Liver (tissue), 9 donors: ENCODE data around the gene ADAMTS4. TPM values are rescaled to one million over a fixed set of nuclear protein-coding genes. Genes with fewer than 3 reads are reported as not detected.
A peak's percentile ranks its signal among the peaks of the same experiment; 100 is the strongest.

ENCODE experiments used
- DNase-seq: peaks from one replicate; pipeline ENCODE4 v3.0.0-alpha.2; 2017; ENCODE audit warnings: low spot score
- H3K27ac ChIP-seq, 2 donors: one replicate each; pipeline ENCODE4 v1.7.0; 2013; ENCODE audit warnings: inconsistent platforms in 2 of 2, low read length in 2 of 2, control low read depth in 1 of 2, low read depth in 1 of 2, mild to moderate bottlenecking in 1 of 2
- H3K27me3 ChIP-seq, 4 donors: one replicate each; pipeline versions ENCODE4 v1.6.1 to v1.7.0; 2013; ENCODE audit warnings: low read length in 3 of 4, inconsistent platforms in 1 of 4, mild to moderate bottlenecking in 1 of 4, moderate library complexity in 1 of 4; ENCODE audit not compliant: control insufficient read depth in 4 of 4, insufficient read depth in 4 of 4
- H3K36me3 ChIP-seq, 4 donors: one replicate each; pipeline versions ENCODE4 v1.6.1 to v1.7.0; 2013; ENCODE audit warnings: low read length in 3 of 4, mild to moderate bottlenecking in 3 of 4, low read depth in 1 of 4, moderate library complexity in 1 of 4; ENCODE audit not compliant: control insufficient read depth in 4 of 4, insufficient read depth in 3 of 4
- H3K4me1 ChIP-seq, 4 donors: one replicate each; pipeline versions ENCODE4 v1.6.1 to v1.7.0; 2013; ENCODE audit warnings: low read length in 3 of 4, mild to moderate bottlenecking in 3 of 4, moderate library complexity in 1 of 4; ENCODE audit not compliant: control insufficient read depth in 4 of 4, insufficient read depth in 4 of 4
- H3K4me3 ChIP-seq, 3 donors: one replicate each; pipeline versions ENCODE4 v1.6.1 to v1.7.0; 2013; ENCODE audit warnings: low read length in 3 of 3, control low read depth in 1 of 3, low read depth in 1 of 3, mild to moderate bottlenecking in 1 of 3
- H3K9ac ChIP-seq, 2 donors: one replicate each; pipeline ENCODE4 v1.7.0; 2013; ENCODE audit warnings: low read length in 2 of 2, mild to moderate bottlenecking in 2 of 2, moderate library complexity in 2 of 2, control low read depth in 1 of 2, low read depth in 1 of 2
- H3K9me3 ChIP-seq, 4 donors: one replicate each; pipeline versions ENCODE4 v1.6.1 to v1.7.0; 2013; ENCODE audit warnings: low read length in 3 of 4; ENCODE audit not compliant: control insufficient read depth in 4 of 4
- EGR1 ChIP-seq, 2 donors: IDR thresholded peaks; 2 replicates each; pipeline ENCODE4 v1.6.1; 2016 to 2018; ENCODE audit warnings: antibody characterized with exemption in 2 of 2, low read depth in 2 of 2
- FOXA1 ChIP-seq: IDR thresholded peaks from 2 replicates; pipeline ENCODE4 v1.6.1; 2016; ENCODE audit warnings: antibody characterized with exemption
- FOXA2 ChIP-seq: IDR thresholded peaks from 2 replicates; pipeline ENCODE4 v1.6.1; 2016; ENCODE audit warnings: antibody characterized with exemption
- HNF4A ChIP-seq, 2 donors: conservative IDR thresholded peaks; 2 replicates each; pipeline ENCODE4 v1.6.1; 2016; ENCODE audit warnings: antibody characterized with exemption in 2 of 2, mild to moderate bottlenecking in 2 of 2
- HNF4G ChIP-seq: IDR thresholded peaks from 2 replicates; pipeline ENCODE4 v1.6.1; 2016; ENCODE audit warnings: antibody characterized with exemption
- JUND ChIP-seq, 2 donors: IDR thresholded peaks; 2 replicates each; pipeline ENCODE4 v1.6.1; 2016; ENCODE audit warnings: antibody characterized with exemption in 2 of 2
- RAD21 ChIP-seq, 2 donors: IDR thresholded peaks; 2 replicates each; pipeline ENCODE4 v1.6.1; 2016; ENCODE audit warnings: antibody characterized with exemption in 2 of 2, mild to moderate bottlenecking in 2 of 2
- RXRA ChIP-seq, 2 donors: IDR thresholded peaks; 2 replicates each; pipeline ENCODE4 v1.6.1; 2017 to 2018; ENCODE audit warnings: antibody characterized with exemption in 2 of 2, mild to moderate bottlenecking in 1 of 2
- SP1 ChIP-seq: IDR thresholded peaks from 2 replicates; pipeline ENCODE4 v1.6.1; 2018; ENCODE audit warnings: antibody characterized with exemption, mild to moderate bottlenecking
- TAF1 ChIP-seq: conservative IDR thresholded peaks from 2 replicates; pipeline ENCODE4 v1.6.1; 2016; ENCODE audit warnings: antibody characterized with exemption, mild to moderate bottlenecking
- WGBS: extraction: QIAGEN DNeasy Blood & Tissue Kit; methylation state at CpG from one replicate; pipeline ENCODE4 v1.1.7; 2013; 5-methylcytosine and 5-hydroxymethylcytosine counted together
- polyA plus RNA-seq, 2 donors: library from polyadenylated mRNA; stranded (reverse) in 1 of 2; unstranded in 1 of 2; fragments of 200-250 nt in 1 of 2; fragments of >200 nt in 1 of 2; fragmentation: Nextera tagmentation in 1 of 2; extraction: Ambion mirVana in 1 of 2; gene quantifications; one replicate each; pipeline versions ENCODE4 v1.2.1 to v1.2.3, GENCODE V29; 2013 to 2015
- total RNA-seq, 2 donors: library from RNA; depleted of rRNA; stranded (reverse); fragments of >200 nt; gene quantifications; one replicate each; pipeline ENCODE4 v1.2.3, GENCODE V29; 2014
- TF ChIP-seq, protein P1 (sequence below): IDR thresholded peaks from 2 replicates; pipeline ENCODE4 v1.6.1; 2016; ENCODE audit warnings: antibody characterized with exemption
- TF ChIP-seq, protein P2 (sequence below): IDR thresholded peaks from 2 replicates; pipeline ENCODE4 v1.6.1; 2016; ENCODE audit warnings: antibody characterized with exemption
- TF ChIP-seq, protein P3 (sequence below): fragments of 150-350 bp; IDR thresholded peaks from 2 replicates; pipeline ENCODE4 v1.5.1; 2017; ENCODE audit warnings: improper control_type of control experiment, low read depth, low read length; ENCODE audit not compliant: missing input control
- TF ChIP-seq, protein P4 (sequence below): IDR thresholded peaks from 2 replicates; pipeline ENCODE4 v1.6.1; 2016; ENCODE audit warnings: antibody characterized with exemption, mild to moderate bottlenecking
- donor health status: healthy.
- donor health status: healthy.
- donor health status: healthy.
- donor health status: healthy.
- donor health status: healthy.

The ADAMTS4 gene
- total and polyA plus RNA-seq, 4 donors = 0.21 to 2.2 (median 0.38) TPM

DNA sequence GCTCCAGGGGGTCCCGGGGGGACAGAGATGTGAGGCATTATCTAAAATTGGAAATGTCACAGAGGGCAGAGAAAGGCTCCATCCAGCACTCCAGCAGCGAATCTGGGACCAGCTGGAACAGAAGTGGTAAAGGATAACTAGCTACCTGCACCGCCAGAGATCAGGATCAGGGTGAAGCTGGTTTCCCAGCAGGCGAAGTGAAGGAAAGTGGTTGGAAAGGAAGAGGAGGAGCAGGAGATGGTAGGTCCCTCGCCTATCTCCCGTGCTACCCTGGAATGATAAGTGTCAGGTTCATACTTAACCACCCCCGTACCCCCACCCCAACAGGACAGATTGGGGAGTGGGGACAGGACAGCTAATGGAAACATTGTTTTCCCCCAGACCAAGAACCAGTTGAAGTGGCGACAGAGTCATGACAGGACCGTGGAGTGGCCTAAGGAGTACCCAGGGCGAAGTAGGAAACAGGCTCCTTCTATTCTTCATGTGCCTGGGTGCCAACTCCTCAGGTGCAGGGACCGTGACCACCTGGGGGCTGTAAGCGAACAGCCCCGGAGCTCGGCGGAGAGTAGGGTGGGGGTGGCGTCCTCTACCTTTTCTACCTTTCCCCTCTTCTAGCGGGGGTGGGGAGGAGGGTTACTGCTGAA is 22.3 kb downstream of the ADAMTS4 start:
- peaks cover 0 to 31% (median 26%) of the 10 kb centered on the region in 4 donors for H3K4me1 ChIP-seq
- peak overlapping the region; percentile 70 to 98 (median 80) for H3K4me3 ChIP-seq
- WGBS = 25% methylated on average over 17 of the region's 17 CpGs
- H3K9me3 ChIP-seq = no peaks in the 10 kb centered on the region
- H3K27ac ChIP-seq = peak overlapping the region; percentile 92 to 95
- peak overlapping the region; percentile 46 to 95 for H3K9ac ChIP-seq
- peaks cover 1 to 29% (median 20%) of the 10 kb centered on the region in 4 donors for H3K36me3 ChIP-seq
- TF ChIP-seq EGR1 (IDR thresholded peaks at IDR 0.05; ENCODE audit: low read depth in 2 of 2) = no peak
- no peak for TF ChIP-seq HNF4G
- TF ChIP-seq FOXA2 = no peak
- TF ChIP-seq JUND (IDR thresholded peaks at IDR 0.05) = no peak
- TF ChIP-seq, protein P1, sequence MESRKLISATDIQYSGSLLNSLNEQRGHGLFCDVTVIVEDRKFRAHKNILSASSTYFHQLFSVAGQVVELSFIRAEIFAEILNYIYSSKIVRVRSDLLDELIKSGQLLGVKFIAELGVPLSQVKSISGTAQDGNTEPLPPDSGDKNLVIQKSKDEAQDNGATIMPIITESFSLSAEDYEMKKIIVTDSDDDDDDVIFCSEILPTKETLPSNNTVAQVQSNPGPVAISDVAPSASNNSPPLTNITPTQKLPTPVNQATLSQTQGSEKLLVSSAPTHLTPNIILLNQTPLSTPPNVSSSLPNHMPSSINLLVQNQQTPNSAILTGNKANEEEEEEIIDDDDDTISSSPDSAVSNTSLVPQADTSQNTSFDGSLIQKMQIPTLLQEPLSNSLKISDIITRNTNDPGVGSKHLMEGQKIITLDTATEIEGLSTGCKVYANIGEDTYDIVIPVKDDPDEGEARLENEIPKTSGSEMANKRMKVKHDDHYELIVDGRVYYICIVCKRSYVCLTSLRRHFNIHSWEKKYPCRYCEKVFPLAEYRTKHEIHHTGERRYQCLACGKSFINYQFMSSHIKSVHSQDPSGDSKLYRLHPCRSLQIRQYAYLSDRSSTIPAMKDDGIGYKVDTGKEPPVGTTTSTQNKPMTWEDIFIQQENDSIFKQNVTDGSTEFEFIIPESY = no peak
- TF ChIP-seq SP1 = no peak
- TF ChIP-seq, protein P2, sequence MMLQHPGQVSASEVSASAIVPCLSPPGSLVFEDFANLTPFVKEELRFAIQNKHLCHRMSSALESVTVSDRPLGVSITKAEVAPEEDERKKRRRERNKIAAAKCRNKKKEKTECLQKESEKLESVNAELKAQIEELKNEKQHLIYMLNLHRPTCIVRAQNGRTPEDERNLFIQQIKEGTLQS = no peak
- TF ChIP-seq RXRA (IDR thresholded peaks at IDR 0.05) = no peak
- TF ChIP-seq RAD21 (IDR thresholded peaks at IDR 0.05) = no peak
- TF ChIP-seq, protein P3, sequence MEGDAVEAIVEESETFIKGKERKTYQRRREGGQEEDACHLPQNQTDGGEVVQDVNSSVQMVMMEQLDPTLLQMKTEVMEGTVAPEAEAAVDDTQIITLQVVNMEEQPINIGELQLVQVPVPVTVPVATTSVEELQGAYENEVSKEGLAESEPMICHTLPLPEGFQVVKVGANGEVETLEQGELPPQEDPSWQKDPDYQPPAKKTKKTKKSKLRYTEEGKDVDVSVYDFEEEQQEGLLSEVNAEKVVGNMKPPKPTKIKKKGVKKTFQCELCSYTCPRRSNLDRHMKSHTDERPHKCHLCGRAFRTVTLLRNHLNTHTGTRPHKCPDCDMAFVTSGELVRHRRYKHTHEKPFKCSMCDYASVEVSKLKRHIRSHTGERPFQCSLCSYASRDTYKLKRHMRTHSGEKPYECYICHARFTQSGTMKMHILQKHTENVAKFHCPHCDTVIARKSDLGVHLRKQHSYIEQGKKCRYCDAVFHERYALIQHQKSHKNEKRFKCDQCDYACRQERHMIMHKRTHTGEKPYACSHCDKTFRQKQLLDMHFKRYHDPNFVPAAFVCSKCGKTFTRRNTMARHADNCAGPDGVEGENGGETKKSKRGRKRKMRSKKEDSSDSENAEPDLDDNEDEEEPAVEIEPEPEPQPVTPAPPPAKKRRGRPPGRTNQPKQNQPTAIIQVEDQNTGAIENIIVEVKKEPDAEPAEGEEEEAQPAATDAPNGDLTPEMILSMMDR = no peak
- TF ChIP-seq HNF4A (conservative IDR thresholded peaks at IDR 0.05) = no peak
- H3K27me3 ChIP-seq = no peaks in the 10 kb centered on the region
- DNase-seq = no peak

DNA sequence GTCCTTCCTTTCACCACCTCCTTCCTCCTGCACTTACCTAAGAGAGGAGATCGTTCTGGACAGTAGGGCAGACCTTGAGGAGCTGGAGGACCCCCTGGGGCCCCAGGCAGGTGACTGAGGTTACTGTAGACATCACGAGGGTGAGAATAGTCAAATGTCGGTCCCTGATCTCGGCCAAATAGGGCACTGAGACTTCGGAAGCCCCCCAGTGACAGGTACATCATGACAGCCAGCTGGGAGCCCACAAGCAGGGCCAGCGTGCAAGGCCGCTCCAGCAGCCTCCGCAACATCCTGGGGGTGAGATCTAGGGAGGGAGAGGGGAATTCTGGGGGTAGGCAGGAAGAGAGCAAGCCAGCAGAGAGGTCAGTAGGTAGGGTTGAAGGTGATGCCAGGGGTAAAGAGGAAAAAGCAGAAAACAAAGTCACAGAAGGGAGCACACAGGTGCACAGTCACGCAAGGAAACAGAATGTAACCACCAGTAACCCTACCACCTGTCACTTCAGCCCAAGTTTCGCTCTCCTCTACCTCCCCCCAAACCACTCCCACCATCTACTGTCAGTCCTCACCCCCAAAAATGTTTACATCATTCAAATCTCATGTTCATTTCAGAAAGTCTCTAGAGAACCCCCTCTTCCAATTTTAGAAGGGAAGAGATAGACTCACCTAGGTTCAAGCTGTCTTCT is 22.9 kb downstream of the ADAMTS4 start:
- Histone ChIP-seq H3K27me3 (no peaks in the 10 kb centered on the region), H3K9ac (peak overlapping the region; percentile 46 to 95), H3K4me1 (peaks cover 0 to 31% (median 26%) of the 10 kb centered on the region in 4 donors), H3K36me3 (peaks cover 2 to 36% (median 25%) of the 10 kb centered on the region in 4 donors), H3K4me3 (peak overlapping the region in 1 of 3 donors; percentile 80), H3K9me3 (no peaks in the 10 kb centered on the region), H3K27ac (peak overlapping the region in 1 of 2 donors; percentile 95)
- no peak for TF ChIP-seq HNF4A (conservative IDR thresholded peaks at IDR 0.05)
- no peak for TF ChIP-seq FOXA1
- TF ChIP-seq, protein P2 = no peak
- no peak for TF ChIP-seq TAF1
- TF ChIP-seq, protein P4, sequence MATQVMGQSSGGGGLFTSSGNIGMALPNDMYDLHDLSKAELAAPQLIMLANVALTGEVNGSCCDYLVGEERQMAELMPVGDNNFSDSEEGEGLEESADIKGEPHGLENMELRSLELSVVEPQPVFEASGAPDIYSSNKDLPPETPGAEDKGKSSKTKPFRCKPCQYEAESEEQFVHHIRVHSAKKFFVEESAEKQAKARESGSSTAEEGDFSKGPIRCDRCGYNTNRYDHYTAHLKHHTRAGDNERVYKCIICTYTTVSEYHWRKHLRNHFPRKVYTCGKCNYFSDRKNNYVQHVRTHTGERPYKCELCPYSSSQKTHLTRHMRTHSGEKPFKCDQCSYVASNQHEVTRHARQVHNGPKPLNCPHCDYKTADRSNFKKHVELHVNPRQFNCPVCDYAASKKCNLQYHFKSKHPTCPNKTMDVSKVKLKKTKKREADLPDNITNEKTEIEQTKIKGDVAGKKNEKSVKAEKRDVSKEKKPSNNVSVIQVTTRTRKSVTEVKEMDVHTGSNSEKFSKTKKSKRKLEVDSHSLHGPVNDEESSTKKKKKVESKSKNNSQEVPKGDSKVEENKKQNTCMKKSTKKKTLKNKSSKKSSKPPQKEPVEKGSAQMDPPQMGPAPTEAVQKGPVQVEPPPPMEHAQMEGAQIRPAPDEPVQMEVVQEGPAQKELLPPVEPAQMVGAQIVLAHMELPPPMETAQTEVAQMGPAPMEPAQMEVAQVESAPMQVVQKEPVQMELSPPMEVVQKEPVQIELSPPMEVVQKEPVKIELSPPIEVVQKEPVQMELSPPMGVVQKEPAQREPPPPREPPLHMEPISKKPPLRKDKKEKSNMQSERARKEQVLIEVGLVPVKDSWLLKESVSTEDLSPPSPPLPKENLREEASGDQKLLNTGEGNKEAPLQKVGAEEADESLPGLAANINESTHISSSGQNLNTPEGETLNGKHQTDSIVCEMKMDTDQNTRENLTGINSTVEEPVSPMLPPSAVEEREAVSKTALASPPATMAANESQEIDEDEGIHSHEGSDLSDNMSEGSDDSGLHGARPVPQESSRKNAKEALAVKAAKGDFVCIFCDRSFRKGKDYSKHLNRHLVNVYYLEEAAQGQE = no peak
- TF ChIP-seq, protein P3 = no peak
- no peak for TF ChIP-seq RXRA (IDR thresholded peaks at IDR 0.05)
- TF ChIP-seq HNF4G = no peak
- 94% methylated on average over 10 of the region's 10 CpGs for WGBS
- DNase-seq = no peak
